ENCODE measurements around the gene ZBTB43.

DNA sequence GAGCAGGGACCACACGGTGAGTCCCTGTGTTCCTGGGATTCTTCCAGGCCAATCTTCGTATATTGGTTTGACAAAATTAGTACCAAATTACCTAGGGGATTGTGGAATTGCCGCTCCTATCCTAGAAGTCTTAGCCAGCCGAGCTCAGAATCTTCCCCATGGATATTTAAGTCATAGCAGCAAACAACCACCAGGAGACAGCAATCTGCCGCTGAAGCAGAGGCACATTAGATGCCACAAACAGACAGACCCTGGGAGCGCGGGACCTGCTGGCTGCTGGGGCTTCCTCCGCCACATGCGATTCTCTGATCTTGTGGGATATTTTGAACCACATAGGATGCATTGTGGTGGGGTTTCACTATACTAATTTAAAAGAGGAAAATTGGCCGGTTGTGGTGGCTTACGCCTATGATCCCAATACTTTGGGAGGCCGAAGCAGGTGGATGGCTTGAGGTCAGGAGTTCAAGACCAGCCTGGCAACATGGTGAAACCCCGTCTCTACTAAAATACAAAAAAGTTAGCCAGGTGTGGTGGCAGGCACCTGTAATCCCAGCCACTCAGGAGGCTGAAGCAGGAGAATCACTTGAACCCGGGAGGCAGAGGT lies 31.7 kb upstream of the ZBTB43 start:
- TF ChIP-seq, protein P1, sequence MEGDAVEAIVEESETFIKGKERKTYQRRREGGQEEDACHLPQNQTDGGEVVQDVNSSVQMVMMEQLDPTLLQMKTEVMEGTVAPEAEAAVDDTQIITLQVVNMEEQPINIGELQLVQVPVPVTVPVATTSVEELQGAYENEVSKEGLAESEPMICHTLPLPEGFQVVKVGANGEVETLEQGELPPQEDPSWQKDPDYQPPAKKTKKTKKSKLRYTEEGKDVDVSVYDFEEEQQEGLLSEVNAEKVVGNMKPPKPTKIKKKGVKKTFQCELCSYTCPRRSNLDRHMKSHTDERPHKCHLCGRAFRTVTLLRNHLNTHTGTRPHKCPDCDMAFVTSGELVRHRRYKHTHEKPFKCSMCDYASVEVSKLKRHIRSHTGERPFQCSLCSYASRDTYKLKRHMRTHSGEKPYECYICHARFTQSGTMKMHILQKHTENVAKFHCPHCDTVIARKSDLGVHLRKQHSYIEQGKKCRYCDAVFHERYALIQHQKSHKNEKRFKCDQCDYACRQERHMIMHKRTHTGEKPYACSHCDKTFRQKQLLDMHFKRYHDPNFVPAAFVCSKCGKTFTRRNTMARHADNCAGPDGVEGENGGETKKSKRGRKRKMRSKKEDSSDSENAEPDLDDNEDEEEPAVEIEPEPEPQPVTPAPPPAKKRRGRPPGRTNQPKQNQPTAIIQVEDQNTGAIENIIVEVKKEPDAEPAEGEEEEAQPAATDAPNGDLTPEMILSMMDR (IDR thresholded peaks at IDR 0.05 in 2 of 3, conservative IDR thresholded peaks at IDR 0.05 in 1 of 3; ENCODE audit: borderline replicate concordance in 1 of 3, insufficient read depth in 1 of 3, low read depth in 2 of 3, low read length in 2 of 3) = peak in 2 of 3 experiments; percentile 60 to 66; a peak in 4 of 6 replicates
- no peak for TF ChIP-seq POLR2AphosphoS5 (IDR thresholded peaks at IDR 0.05; ENCODE audit: low read depth, low read length)
- no peak for TF ChIP-seq SIN3A (IDR thresholded peaks at IDR 0.05; ENCODE audit: low read depth)
- no peak for TF ChIP-seq TCF7L2 (IDR thresholded peaks at IDR 0.05; ENCODE audit: borderline replicate concordance, extremely low read depth, insufficient read depth, insufficient read length)
- TF ChIP-seq, protein P2, sequence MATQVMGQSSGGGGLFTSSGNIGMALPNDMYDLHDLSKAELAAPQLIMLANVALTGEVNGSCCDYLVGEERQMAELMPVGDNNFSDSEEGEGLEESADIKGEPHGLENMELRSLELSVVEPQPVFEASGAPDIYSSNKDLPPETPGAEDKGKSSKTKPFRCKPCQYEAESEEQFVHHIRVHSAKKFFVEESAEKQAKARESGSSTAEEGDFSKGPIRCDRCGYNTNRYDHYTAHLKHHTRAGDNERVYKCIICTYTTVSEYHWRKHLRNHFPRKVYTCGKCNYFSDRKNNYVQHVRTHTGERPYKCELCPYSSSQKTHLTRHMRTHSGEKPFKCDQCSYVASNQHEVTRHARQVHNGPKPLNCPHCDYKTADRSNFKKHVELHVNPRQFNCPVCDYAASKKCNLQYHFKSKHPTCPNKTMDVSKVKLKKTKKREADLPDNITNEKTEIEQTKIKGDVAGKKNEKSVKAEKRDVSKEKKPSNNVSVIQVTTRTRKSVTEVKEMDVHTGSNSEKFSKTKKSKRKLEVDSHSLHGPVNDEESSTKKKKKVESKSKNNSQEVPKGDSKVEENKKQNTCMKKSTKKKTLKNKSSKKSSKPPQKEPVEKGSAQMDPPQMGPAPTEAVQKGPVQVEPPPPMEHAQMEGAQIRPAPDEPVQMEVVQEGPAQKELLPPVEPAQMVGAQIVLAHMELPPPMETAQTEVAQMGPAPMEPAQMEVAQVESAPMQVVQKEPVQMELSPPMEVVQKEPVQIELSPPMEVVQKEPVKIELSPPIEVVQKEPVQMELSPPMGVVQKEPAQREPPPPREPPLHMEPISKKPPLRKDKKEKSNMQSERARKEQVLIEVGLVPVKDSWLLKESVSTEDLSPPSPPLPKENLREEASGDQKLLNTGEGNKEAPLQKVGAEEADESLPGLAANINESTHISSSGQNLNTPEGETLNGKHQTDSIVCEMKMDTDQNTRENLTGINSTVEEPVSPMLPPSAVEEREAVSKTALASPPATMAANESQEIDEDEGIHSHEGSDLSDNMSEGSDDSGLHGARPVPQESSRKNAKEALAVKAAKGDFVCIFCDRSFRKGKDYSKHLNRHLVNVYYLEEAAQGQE (IDR thresholded peaks at IDR 0.05; ENCODE audit: low read depth) = no peak
- no peak for TF ChIP-seq POLR2A (IDR thresholded peaks at IDR 0.05; ENCODE audit: borderline replicate concordance, extremely low read depth, insufficient read depth, insufficient read length)
- no peak for TF ChIP-seq EZH2 (IDR thresholded peaks at IDR 0.05)
- TF ChIP-seq EZH2phosphoT487 (IDR thresholded peaks at IDR 0.05; ENCODE audit: borderline replicate concordance) = no peak
- TF ChIP-seq RAD21 (IDR thresholded peaks at IDR 0.05; ENCODE audit: low read depth) = peak; percentile 26; the same call in 1 of the 2 replicates
- TF ChIP-seq SRF (IDR thresholded peaks at IDR 0.05; ENCODE audit: low read depth) = no peak
- no peak for TF ChIP-seq YY1 (IDR thresholded peaks at IDR 0.05; ENCODE audit: extremely low read depth, insufficient replicate concordance, low read depth, low read length)

Data from HCT116 (cell line).